PC-3 (cell line): Measurements from ENCODE around the gene CAMK2N2. TPM values are rescaled to one million over a fixed set of nuclear protein-coding genes. Genes with fewer than 3 reads are reported as not detected.

Experiments
- ATAC-seq: fragments of 200-7000 bp; cut with Tn5 transposase; 2 replicates; pipeline ENCODE4 v1.9.1; 2020; ENCODE audit warnings: mild to moderate bottlenecking, moderate library complexity
- BruUV-seq: library from RNA; stranded (reverse); fragments of 400-500 nt; replicated peaks from 2 replicates; lab custom pipeline; 2021; lab: Mats Ljungman, UMichigan
- CTCF ChIA-PET: fragments of 300-600 bp; sonication (Branson Sonifier 250); formaldehyde crosslinking; loops from one replicate; lab custom pipeline; 2022; ENCODE audit warnings: antibody characterized with exemption; lab: Charles Lee
- POLR2A ChIA-PET: fragments of 300-600 bp; sonication (Branson Sonifier 250); formaldehyde crosslinking; loops from one replicate; lab custom pipeline; 2022; ENCODE audit warnings: antibody characterized with exemption; ENCODE audit not compliant: unreplicated experiment; lab: Charles Lee
- DNase-seq: peaks from one replicate; pipeline ENCODE4 v3.0.0-alpha.2; 2015
- H2AFZ ChIP-seq: fragments of 300-600 bp; sonication (generic); 2 replicates; pipeline ENCODE4 v1.6.0; 2016; ENCODE audit warnings: antibody characterized with exemption, low read length
- H3F3A ChIP-seq: fragments of 300-600 bp; sonication (generic); one replicate; pipeline ENCODE4 v1.6.0; 2017; ENCODE audit warnings: antibody characterized with exemption, low read length, control low read depth, mild to moderate bottlenecking; ENCODE audit not compliant: unreplicated experiment
- H3K27ac ChIP-seq: fragments of 300-600 bp; sonication (generic); 2 replicates; pipeline ENCODE4 v1.5.1; 2016; ENCODE audit warnings: mild to moderate bottlenecking, low read length
- H3K27me3 ChIP-seq: fragments of 300-600 bp; sonication (generic); 2 replicates; pipeline ENCODE4 v1.6.1; 2016; ENCODE audit warnings: low read length, mixed read lengths
- H3K36me3 ChIP-seq: fragments of 300-600 bp; sonication (generic); 2 replicates; pipeline ENCODE4 v1.6.1; 2016; ENCODE audit warnings: low read depth, mixed run types, low read length, mixed read lengths
- H3K4me1 ChIP-seq: fragments of 300-600 bp; sonication (generic); 2 replicates; pipeline ENCODE4 v1.5.1; 2016; ENCODE audit warnings: low read length; ENCODE audit not compliant: insufficient read depth
- H3K4me2 ChIP-seq: fragments of 300-600 bp; sonication (generic); 2 replicates; pipeline ENCODE4 v1.6.0; 2016; ENCODE audit warnings: low read length
- H3K4me3 ChIP-seq: fragments of 300-600 bp; sonication (generic); 2 replicates; pipeline ENCODE4 v1.5.1; 2016; ENCODE audit warnings: mild to moderate bottlenecking, low read length, mixed read lengths
- H3K79me2 ChIP-seq: fragments of 300-600 bp; sonication (generic); 2 replicates; pipeline ENCODE4 v1.6.1; 2017; ENCODE audit warnings: low read length, mixed read lengths
- H3K9ac ChIP-seq: fragments of 300-600 bp; sonication (generic); 2 replicates; pipeline ENCODE4 v1.6.0; 2016; ENCODE audit warnings: mild to moderate bottlenecking, low read length
- H3K9me2 ChIP-seq: fragments of 300-600 bp; sonication (generic); replicated peaks from 2 replicates; pipeline ENCODE4 v1.6.1; 2016; ENCODE audit warnings: mixed run types, low read length, mixed read lengths
- H3K9me3 ChIP-seq: fragments of 300-600 bp; sonication (generic); 2 replicates; pipeline ENCODE4 v1.6.1; 2016; ENCODE audit warnings: low read length, mixed read lengths
- H4K20me1 ChIP-seq: fragments of 300-600 bp; sonication (generic); 2 replicates; pipeline ENCODE4 v1.6.1; 2016; ENCODE audit warnings: low read length, mixed read lengths
- CTCF ChIP-seq: fragments of 300-600 bp; sonication (generic); conservative IDR thresholded peaks from 2 replicates; pipeline ENCODE4 v1.5.1; 2017; ENCODE audit warnings: antibody characterized with exemption, low read depth, mild to moderate bottlenecking, low read length
- EZH2 ChIP-seq: fragments of 300-600 bp; sonication (generic); IDR thresholded peaks from one replicate; pipeline ENCODE4 v1.6.1; 2017; ENCODE audit warnings: antibody characterized with exemption, mild to moderate bottlenecking, low read length; ENCODE audit not compliant: unreplicated experiment
- EZH2phosphoT487 ChIP-seq: fragments of 300-600 bp; sonication (generic); IDR thresholded peaks from 2 replicates; pipeline ENCODE4 v1.6.1; 2018; ENCODE audit warnings: mild to moderate bottlenecking, antibody characterized with exemption, low read length, borderline replicate concordance
- intact Hi-C: fragments of 100-400 bp; cut with micrococcal nuclease; formaldehyde crosslinking; loops from 2 replicates; pipeline ENCODE4 v1.9.0; 2023
- total RNA-seq: library from RNA; depleted of rRNA; stranded (reverse); fragments of >200 nt; gene quantifications from 2 replicates; pipeline ENCODE4 v1.2.3, GENCODE V29; 2014

Gene CAMK2N2
- total RNA-seq, 1 experiment from 2014 or later = 1.1 TPM

DNA sequence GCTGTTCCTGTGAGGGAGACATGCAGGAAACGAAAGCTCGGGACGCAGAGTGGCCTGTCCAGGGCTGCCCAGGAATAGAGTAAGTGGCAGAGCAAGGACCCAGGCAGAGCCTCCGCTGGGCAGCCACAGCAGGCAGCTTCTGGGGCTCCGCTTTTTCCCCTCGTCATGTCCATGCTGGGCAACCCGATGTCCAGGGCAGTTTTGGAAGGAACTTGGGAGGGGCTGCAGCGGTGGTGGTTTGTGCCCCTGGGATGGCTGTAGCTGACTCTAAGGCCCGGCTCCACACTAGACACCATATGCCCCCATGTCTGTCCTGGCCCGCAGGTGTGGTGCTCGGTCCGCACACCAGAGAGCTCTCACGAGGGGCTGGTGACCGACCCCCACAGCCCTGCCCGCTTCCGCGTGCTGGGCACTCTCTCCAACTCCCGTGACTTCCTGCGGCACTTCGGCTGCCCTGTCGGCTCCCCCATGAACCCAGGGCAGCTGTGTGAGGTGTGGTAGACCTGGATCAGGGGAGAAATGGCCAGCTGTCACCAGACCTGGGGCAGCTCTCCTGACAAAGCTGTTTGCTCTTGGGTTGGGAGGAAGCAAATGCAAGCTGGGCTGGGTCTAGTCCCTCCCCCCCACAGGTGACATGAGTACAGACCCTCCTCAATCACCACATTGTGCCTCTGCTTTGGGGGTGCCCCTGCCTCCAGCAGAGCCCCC is 30.5 kb upstream of the CAMK2N2 start:
- no peak for TF ChIP-seq EZH2
- no peak for TF ChIP-seq CTCF
- no peak for TF ChIP-seq EZH2phosphoT487
- intact Hi-C loops = no loop called here
- Histone ChIP-seq H3K36me3 (no peaks in the 10 kb centered on the region), H3K4me2 (no peak overlapping the region), H3K9me2 (no peaks in the 10 kb centered on the region), H3K4me3 (no peak overlapping the region), H3K9me3 (no peaks in the 10 kb centered on the region), H3K9ac (no peak overlapping the region), H2AFZ (no peak overlapping the region), H4K20me1 (no peaks in the 10 kb centered on the region), H3K27ac (no peak overlapping the region), H3K79me2 (no peaks in the 10 kb centered on the region), H3F3A (no peaks in the 10 kb centered on the region), H3K27me3 (no peaks in the 10 kb centered on the region), H3K4me1 (no peaks in the 10 kb centered on the region)
- no peak for DNase-seq
- BruUV-seq = no TSS peak
- POLR2A ChIA-PET = no interaction called here
- CTCF ChIA-PET = no interaction called here
- ATAC-seq = no peak

GRCh38 chr3:184291044-184291737 is 29.8 kb upstream of the CAMK2N2 start:
- H3K9ac ChIP-seq = no peak overlapping the region
- no peaks in the 10 kb centered on the region for H3K79me2 ChIP-seq
- TF ChIP-seq EZH2 (no peak), EZH2phosphoT487 (no peak), CTCF (no peak)
- no peaks in the 10 kb centered on the region for H3K4me1 ChIP-seq
- no peaks in the 10 kb centered on the region for H3K36me3 ChIP-seq
- ChIA-PET CTCF (no interaction called here), POLR2A (no interaction called here)
- no peaks in the 10 kb centered on the region for H3K9me2 ChIP-seq
- H3K9me3 ChIP-seq = no peaks in the 10 kb centered on the region
- no peak overlapping the region for H2AFZ ChIP-seq
- ATAC-seq = no peak
- H3K27me3 ChIP-seq = no peaks in the 10 kb centered on the region
- H3K4me3 ChIP-seq = no peak overlapping the region
- H3F3A ChIP-seq = no peaks in the 10 kb centered on the region
- BruUV-seq = no TSS peak
- DNase-seq = no peak
- intact Hi-C loops = no loop called here
- no peak overlapping the region for H3K27ac ChIP-seq
- H4K20me1 ChIP-seq = no peaks in the 10 kb centered on the region
- H3K4me2 ChIP-seq = no peak overlapping the region

GRCh38 chr3:184290331-184290730 is 29.0 kb upstream of the CAMK2N2 start:
- intact Hi-C loops = no loop called here
- no peaks in the 10 kb centered on the region for H4K20me1 ChIP-seq
- no peaks in the 10 kb centered on the region for H3K27me3 ChIP-seq
- H3K4me3 ChIP-seq = no peak overlapping the region
- no peak overlapping the region for H3K4me2 ChIP-seq
- H3K79me2 ChIP-seq = no peaks in the 10 kb centered on the region
- ATAC-seq (no peak), DNase-seq (no peak)
- no peaks in the 10 kb centered on the region for H3F3A ChIP-seq
- no peaks in the 10 kb centered on the region for H3K4me1 ChIP-seq
- no peak overlapping the region for H3K27ac ChIP-seq
- H3K36me3 ChIP-seq = no peaks in the 10 kb centered on the region
- H3K9ac ChIP-seq = no peak overlapping the region
- H3K9me2 ChIP-seq = no peaks in the 10 kb centered on the region
- BruUV-seq = no TSS peak
- POLR2A ChIA-PET = no interaction called here
- no peak overlapping the region for H2AFZ ChIP-seq
- TF ChIP-seq EZH2 (no peak), CTCF (no peak), EZH2phosphoT487 (no peak)
- no peaks in the 10 kb centered on the region for H3K9me3 ChIP-seq
- CTCF ChIA-PET = no interaction called here
